SK-N-SH treated with all-trans-retinoic acid at 6 μM for 48 hours (cell line): ENCODE measurements around the gene MINK1.

Experiments
- ATAC-seq: fragments of 200-7000 bp; cut with Tn5 transposase; 3 replicates; pipeline ENCODE4 v1.9.1; 2020; ENCODE audit warnings: mild to moderate bottlenecking, moderate library complexity
- BACH2 ChIP-seq: fragments of 250-450 bp; sonication (Bioruptor Pico); IDR thresholded peaks from 2 replicates; pipeline ENCODE4 v1.9.0; 2021; ENCODE audit warnings: mild to moderate bottlenecking, borderline replicate concordance
- CSDC2 ChIP-seq: fragments of 250-450 bp; sonication (Bioruptor Pico); IDR thresholded peaks from 2 replicates; pipeline ENCODE4 v1.5.0; 2020; ENCODE audit warnings: mild to moderate bottlenecking, moderate library complexity
- CSRNP3 ChIP-seq: fragments of 250-450 bp; sonication (Bioruptor Pico); IDR thresholded peaks from 2 replicates; pipeline ENCODE4 v1.5.1; 2021; ENCODE audit warnings: mild to moderate bottlenecking, moderate library complexity
- ESRRG ChIP-seq: fragments of 250-450 bp; sonication (Bioruptor Pico); IDR thresholded peaks from 2 replicates; pipeline ENCODE4 v1.6.1; 2021; ENCODE audit warnings: mild to moderate bottlenecking
- GLIS3 ChIP-seq: fragments of 250-450 bp; sonication (Bioruptor Pico); IDR thresholded peaks from 2 replicates; pipeline ENCODE4 v1.5.0; 2020; ENCODE audit warnings: mild to moderate bottlenecking, moderate library complexity
- ISL1 ChIP-seq: fragments of 250-450 bp; sonication (Bioruptor Pico); IDR thresholded peaks from 2 replicates; pipeline ENCODE4 v2.1.2; 2022; ENCODE audit warnings: mild to moderate bottlenecking, moderate library complexity
- OSR1 ChIP-seq: fragments of 250-450 bp; sonication (Bioruptor Pico); IDR thresholded peaks from 2 replicates; pipeline ENCODE4 v1.8.0; 2022; ENCODE audit warnings: moderate library complexity, mild to moderate bottlenecking, inconsistent platforms
- PATZ1 ChIP-seq: fragments of 250-450 bp; sonication (Bioruptor Pico); IDR thresholded peaks from 2 replicates; pipeline ENCODE4 v1.8.0; 2020; ENCODE audit warnings: mild to moderate bottlenecking, moderate library complexity, borderline replicate concordance
- PPARA ChIP-seq: fragments of 250-450 bp; sonication (Bioruptor Pico); IDR thresholded peaks from 2 replicates; pipeline ENCODE4 v1.5.0; 2020; ENCODE audit warnings: mild to moderate bottlenecking, borderline replicate concordance
- RARB ChIP-seq: fragments of 250-450 bp; sonication (Bioruptor Pico); IDR thresholded peaks from 2 replicates; pipeline ENCODE4 v1.8.0; 2021; ENCODE audit warnings: mild to moderate bottlenecking, moderate library complexity
- SNAI2 ChIP-seq: fragments of 250-450 bp; sonication (Bioruptor Pico); IDR thresholded peaks from 2 replicates; pipeline ENCODE4 v1.5.0; 2020; ENCODE audit warnings: mild to moderate bottlenecking, moderate library complexity
- TCF4 ChIP-seq: fragments of 250-450 bp; sonication (Bioruptor Pico); IDR thresholded peaks from 2 replicates; pipeline ENCODE4 v1.8.0; 2021; ENCODE audit warnings: mild to moderate bottlenecking, moderate library complexity, borderline replicate concordance
- ZC3H10 ChIP-seq: fragments of 250-450 bp; sonication (Bioruptor Pico); IDR thresholded peaks from 2 replicates; pipeline ENCODE4 v1.5.1; 2021; ENCODE audit warnings: mild to moderate bottlenecking, moderate library complexity
- ZFP30 ChIP-seq: fragments of 450-650 bp; formaldehyde crosslinking; IDR thresholded peaks from 2 replicates; pipeline ENCODE4 v1.5.0; 2022; ENCODE audit warnings: mild to moderate bottlenecking, moderate library complexity
- ZNF565 ChIP-seq: fragments of 450-650 bp; formaldehyde crosslinking; conservative IDR thresholded peaks from 2 replicates; pipeline ENCODE4 v1.5.0; 2020; ENCODE audit warnings: low read depth, mild to moderate bottlenecking, moderate library complexity
- ZNF70 ChIP-seq: fragments of 450-650 bp; formaldehyde crosslinking; IDR thresholded peaks from 2 replicates; pipeline ENCODE4 v1.5.0; 2020; ENCODE audit warnings: mild to moderate bottlenecking, moderate library complexity
- ZNF8 ChIP-seq: fragments of 450-650 bp; formaldehyde crosslinking; IDR thresholded peaks from 2 replicates; pipeline ENCODE4 v1.5.0; 2020; ENCODE audit warnings: mild to moderate bottlenecking, moderate library complexity
- TF ChIP-seq, protein P1 (sequence below): fragments of 250-450 bp; sonication (Bioruptor Pico); IDR thresholded peaks from 2 replicates; pipeline ENCODE4 v1.8.0; 2021; ENCODE audit warnings: low read depth, mild to moderate bottlenecking, moderate library complexity, borderline replicate concordance
- TF ChIP-seq, protein P2 (sequence below): fragments of 250-450 bp; sonication (Bioruptor Pico); IDR thresholded peaks from 2 replicates; pipeline ENCODE4 v1.5.0; 2020; ENCODE audit warnings: mild to moderate bottlenecking, moderate library complexity
- TF ChIP-seq, protein P3 (sequence below): fragments of 250-450 bp; sonication (Bioruptor Pico); IDR thresholded peaks from 2 replicates; pipeline ENCODE4 v1.5.1; 2020; ENCODE audit warnings: low read depth, mild to moderate bottlenecking, moderate library complexity

MINK1 gene

DNA sequence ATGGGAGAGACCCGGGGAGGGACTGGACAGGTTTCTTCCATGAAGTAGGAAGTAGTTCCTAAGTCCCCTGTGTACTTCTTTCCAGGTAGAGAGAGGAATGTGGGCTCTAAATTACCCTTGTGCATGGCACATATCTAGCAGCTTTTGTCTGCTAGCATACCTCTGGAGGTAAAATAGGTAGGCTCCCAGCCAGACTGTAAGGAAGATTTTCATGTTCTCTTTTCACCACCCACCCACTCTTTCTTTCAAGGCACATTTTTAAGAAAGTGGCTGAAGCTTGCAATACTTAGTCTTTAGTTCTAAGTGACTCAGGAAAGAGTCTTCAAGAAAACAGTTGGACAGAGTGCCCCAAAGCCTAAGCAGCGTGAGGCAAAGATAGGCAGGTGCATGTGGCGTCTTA lies 9.2 kb downstream of the MINK1 start:
- TF ChIP-seq, protein P1, sequence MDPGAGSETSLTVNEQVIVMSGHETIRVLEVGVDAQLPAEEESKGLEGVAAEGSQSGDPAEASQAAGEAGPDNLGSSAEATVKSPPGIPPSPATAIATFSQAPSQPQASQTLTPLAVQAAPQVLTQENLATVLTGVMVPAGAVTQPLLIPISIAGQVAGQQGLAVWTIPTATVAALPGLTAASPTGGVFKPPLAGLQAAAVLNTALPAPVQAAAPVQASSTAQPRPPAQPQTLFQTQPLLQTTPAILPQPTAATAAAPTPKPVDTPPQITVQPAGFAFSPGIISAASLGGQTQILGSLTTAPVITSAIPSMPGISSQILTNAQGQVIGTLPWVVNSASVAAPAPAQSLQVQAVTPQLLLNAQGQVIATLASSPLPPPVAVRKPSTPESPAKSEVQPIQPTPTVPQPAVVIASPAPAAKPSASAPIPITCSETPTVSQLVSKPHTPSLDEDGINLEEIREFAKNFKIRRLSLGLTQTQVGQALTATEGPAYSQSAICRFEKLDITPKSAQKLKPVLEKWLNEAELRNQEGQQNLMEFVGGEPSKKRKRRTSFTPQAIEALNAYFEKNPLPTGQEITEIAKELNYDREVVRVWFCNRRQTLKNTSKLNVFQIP (CRISPR knock-in tag) = no peak
- no peak for TF ChIP-seq ESRRG
- no peak for TF ChIP-seq PPARA (CRISPR knock-in tag)
- no peak for TF ChIP-seq OSR1
- no peak for TF ChIP-seq CSDC2 (CRISPR knock-in tag)
- no peak for TF ChIP-seq ZFP30 (CRISPR knock-in tag)
- TF ChIP-seq TCF4 (CRISPR knock-in tag) = no peak
- TF ChIP-seq ZNF70 = no peak
- TF ChIP-seq PATZ1 (CRISPR knock-in tag) = no peak
- TF ChIP-seq, all 23 proteins: peak for 0

GRCh38 chr17:4843321-4844000 lies 10.3 kb downstream of the MINK1 start:
- no peak for ATAC-seq
- no peak for TF ChIP-seq OSR1
- no peak for TF ChIP-seq PPARA (CRISPR knock-in tag)
- TF ChIP-seq ZNF8 (CRISPR knock-in tag) = no peak
- TF ChIP-seq, protein P1 (CRISPR knock-in tag) = no peak
- TF ChIP-seq SNAI2 (CRISPR knock-in tag) = no peak
- TF ChIP-seq, protein P2, sequence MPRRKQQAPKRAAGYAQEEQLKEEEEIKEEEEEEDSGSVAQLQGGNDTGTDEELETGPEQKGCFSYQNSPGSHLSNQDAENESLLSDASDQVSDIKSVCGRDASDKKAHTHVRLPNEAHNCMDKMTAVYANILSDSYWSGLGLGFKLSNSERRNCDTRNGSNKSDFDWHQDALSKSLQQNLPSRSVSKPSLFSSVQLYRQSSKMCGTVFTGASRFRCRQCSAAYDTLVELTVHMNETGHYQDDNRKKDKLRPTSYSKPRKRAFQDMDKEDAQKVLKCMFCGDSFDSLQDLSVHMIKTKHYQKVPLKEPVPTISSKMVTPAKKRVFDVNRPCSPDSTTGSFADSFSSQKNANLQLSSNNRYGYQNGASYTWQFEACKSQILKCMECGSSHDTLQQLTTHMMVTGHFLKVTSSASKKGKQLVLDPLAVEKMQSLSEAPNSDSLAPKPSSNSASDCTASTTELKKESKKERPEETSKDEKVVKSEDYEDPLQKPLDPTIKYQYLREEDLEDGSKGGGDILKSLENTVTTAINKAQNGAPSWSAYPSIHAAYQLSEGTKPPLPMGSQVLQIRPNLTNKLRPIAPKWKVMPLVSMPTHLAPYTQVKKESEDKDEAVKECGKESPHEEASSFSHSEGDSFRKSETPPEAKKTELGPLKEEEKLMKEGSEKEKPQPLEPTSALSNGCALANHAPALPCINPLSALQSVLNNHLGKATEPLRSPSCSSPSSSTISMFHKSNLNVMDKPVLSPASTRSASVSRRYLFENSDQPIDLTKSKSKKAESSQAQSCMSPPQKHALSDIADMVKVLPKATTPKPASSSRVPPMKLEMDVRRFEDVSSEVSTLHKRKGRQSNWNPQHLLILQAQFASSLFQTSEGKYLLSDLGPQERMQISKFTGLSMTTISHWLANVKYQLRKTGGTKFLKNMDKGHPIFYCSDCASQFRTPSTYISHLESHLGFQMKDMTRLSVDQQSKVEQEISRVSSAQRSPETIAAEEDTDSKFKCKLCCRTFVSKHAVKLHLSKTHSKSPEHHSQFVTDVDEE (CRISPR knock-in tag) = no peak
- no peak for TF ChIP-seq CSDC2 (CRISPR knock-in tag)
- TF ChIP-seq ESRRG = no peak
- TF ChIP-seq, protein P3, sequence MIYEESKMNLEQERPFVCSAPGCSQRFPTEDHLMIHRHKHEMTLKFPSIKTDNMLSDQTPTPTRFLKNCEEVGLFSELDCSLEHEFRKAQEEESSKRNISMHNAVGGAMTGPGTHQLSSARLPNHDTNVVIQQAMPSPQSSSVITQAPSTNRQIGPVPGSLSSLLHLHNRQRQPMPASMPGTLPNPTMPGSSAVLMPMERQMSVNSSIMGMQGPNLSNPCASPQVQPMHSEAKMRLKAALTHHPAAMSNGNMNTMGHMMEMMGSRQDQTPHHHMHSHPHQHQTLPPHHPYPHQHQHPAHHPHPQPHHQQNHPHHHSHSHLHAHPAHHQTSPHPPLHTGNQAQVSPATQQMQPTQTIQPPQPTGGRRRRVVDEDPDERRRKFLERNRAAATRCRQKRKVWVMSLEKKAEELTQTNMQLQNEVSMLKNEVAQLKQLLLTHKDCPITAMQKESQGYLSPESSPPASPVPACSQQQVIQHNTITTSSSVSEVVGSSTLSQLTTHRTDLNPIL = no peak
- TF ChIP-seq PATZ1 (CRISPR knock-in tag) = no peak
- TF ChIP-seq GLIS3 = no peak
- TF ChIP-seq ZFP30 (CRISPR knock-in tag) = no peak
- no peak for TF ChIP-seq ZC3H10 (CRISPR knock-in tag)
- TF ChIP-seq BACH2 = no peak
- no peak for TF ChIP-seq CSRNP3 (CRISPR knock-in tag)
- no peak for TF ChIP-seq ISL1 (CRISPR knock-in tag)
- TF ChIP-seq RARB (CRISPR knock-in tag) = no peak
- no peak for TF ChIP-seq ZNF565 (CRISPR knock-in tag)
- no peak for TF ChIP-seq TCF4 (CRISPR knock-in tag)

More for the DNA sequence above, 9.2 kb downstream of the MINK1 start:
- ATAC-seq = no peak
